HUDEP-2 (cell line): Measurements from ENCODE around the gene RBM42.

Source experiments
- DNase-seq, 76 experiments: peaks; one replicate each; lab custom pipeline; 2025; ENCODE audit not compliant: unreplicated experiment in 76 of 76; lab: John Stamatoyannopoulos, UW

The RBM42 gene

DNA sequence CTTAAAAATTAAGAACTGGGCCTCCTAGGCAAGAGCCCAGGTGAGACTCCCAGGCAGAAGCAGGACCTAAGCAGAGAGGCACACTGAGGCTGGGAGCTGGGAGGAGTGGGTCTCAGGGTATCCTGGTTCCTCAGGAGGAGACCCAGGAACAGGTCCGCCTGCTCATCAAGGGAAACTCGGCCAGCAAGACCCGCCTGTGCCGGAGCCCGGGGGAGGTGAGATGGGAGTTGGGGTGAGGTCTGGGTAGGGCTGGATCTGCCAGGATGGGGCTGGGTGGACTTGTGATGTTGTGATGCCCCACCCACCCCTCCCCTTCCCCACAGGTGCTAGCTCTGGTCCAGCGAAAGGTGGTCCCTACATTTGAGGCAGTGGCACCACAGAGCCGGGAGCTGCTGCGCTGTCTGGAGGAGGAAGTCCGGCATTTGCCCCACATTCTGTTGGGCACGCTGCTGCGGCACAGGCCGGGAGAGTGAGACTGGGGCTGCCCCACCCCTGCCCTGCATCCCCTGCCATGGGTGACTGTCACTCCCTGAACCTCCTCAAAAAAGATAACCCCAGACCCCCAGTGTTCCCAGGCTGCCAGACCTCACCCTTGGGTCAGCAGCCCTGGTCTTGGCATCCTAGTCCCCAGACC lies 9.4 kb upstream of the RBM42 start:
- no peak for DNase-seq

DNA sequence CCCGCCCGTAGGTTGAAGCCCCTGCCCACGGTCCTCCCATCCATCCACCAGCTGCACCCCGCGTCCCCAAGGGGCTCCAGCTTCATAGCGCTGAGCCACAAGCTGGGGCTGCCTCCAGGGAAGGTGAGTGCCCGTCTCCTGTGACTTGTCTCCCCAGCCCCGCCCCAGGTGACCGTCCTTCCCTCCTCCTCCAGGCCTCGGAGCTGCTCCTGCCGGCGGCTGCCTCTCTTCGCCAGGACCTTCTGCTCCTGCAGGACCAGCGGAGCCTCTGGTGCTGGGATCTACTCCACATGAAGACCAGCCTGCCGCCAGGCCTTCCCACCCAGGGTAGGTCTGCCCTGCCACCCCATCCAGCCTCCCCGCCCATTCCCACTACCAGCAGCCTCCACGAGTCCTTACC lies 8.8 kb upstream of the RBM42 start:
- no peak for DNase-seq

DNA sequence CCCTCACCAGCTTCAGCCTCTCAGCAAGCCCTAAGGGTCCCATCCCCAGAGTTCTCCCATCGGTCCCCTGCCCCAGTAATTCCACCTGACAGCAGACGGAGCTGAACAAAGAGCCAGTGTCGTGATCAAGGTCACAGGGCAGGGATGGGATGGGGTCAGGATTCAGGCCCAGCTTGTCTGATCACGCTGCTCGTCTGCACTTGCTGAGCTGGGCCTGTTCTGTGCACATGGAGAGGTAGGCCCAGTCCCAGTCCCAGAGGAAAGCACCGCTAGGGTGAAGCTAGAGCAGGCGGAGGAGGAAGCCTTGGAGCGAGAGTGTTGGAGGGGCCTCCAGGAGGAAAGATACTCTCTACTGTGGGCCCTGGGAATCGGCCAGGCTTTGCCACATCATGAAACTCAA lies 7.1 kb upstream of the RBM42 start:
- DNase-seq = no peak

DNA sequence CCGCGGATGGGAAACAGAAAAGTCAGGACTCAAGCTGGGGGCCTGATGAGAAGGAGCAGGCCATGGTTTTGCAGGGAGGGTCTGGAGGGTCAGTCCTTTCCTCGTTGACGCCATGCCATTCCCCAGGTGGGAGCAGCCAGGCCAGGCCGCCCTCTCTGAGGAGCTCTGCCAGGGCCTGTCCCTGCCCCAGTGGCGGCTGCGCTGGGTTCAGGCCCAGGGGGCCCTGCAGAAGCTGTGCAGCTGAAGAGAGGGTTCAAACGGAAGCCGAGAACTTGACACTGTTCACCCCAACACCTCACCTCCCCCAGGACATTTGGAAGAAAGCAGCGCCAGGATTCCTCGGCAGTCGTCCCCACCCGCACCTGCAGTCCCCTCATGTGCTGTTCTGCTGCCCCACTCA lies 6.1 kb upstream of the RBM42 start:
- DNase-seq = no peak

DNA sequence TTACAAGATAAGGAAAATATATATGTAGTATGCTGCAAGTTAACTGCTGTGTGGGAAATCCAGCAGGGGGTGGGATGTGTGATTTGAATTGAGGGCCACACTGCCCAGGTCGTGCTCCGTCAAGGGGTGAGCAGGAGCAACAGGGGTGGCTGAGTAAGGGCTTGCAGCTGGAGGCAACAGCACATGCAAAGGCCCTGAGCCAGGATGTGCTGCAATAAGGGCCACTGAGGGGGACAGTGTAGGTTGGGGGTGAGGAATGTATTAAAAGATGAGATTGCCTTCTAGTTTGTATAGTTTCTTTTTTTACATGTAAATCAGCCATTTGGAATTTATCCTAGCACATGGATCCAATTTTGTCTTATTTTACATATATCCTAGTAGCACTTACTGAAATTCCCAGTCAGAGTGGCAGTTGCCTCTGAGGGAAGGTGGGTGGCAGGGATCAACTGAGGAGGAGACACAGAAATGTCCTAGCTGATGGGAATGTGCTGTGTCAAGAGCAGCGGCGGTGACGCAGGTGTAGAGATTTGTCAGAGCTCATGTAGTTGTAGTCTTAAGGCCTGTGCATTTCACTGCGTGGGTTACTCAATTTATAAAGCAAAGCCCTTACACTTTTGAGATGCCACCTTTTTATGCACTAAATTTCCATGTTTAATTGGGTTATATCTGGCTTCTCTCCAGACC lies 5.4 kb upstream of the RBM42 start:
- no peak for DNase-seq

DNA sequence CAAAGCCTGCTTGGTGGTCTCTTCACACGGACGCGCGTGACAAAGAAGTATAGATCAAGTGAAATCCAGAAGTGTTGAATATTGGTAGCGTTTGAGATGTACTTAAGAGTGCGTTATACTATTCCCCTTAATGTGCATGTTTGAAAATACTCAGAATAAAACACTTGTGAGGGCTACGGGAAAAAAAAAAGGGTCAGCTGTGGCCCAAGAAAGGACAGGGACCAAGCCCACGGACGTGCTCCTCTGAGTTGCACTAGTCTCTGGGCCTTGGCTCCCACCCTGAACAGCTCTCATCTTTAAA lies 622 bp upstream of the RBM42 start:
- no peak for DNase-seq

DNA sequence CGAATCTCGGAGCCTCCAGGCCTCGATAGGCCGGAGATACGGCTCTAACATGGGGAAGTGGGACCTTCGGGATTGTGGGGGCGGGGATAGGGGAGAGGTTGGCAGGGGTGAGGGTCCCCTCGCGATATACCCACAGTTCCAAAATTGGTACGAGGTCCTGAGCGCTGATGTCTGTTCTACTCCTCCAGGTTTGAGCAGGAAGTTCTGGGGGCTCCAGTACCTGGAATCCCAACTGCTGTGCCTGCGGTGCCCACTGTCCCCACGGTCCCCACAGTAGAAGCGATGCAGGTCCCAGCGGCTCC lies 447 bp downstream of the RBM42 start:
- no peak for DNase-seq

DNA sequence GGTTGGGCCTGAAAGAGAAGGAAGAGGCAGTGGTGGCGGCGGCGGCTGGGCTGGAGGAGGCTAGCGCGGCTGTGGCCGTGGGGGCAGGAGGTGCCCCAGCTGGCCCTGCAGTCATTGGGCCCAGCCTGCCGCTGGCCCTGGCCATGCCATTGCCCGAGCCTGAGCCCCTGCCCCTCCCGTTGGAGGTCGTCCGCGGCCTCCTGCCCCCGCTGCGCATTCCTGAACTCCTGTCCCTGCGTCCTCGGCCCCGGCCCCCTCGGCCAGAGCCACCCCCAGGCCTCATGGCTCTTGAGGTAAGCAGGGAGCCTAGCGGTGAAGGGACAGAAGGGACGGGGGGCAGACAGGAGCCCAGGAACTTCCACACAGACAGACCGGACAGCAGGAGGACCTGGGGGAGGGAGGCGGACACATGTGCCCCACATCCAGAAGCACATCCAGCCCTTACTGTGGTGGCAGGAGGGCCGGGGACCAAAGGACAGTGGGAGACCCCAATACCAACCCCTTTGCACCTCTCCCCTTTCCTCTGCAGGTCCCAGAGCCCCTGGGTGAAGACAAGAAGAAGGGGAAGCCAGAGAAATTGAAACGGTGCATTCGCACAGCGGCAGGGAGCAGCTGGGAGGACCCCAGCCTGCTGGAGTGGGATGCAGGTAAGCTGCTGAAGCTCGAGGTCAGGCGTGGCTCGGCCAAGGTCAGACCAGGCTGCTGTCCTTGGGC lies 5.0 kb downstream of the RBM42 start:
- DNase-seq = no peak

DNA sequence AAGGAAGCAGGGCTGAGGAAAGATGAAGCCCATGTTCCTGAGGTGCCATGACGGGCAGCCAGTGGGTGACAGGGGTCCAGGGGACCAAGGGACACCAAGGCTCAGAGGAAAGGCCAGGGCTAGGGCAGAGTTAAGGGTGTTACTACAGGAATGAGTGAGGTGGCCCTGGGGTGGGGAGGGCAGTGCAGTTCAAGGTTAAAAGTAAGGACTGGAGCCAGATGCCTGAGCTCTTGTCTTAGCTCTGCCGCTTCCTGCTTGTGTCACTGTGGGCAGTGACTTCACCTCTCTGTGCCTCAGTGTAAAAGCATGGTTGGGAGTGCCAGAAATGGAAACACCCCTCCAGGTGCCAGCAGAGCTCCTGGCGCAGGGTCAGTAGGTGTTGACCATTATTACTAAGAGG lies 7.8 kb downstream of the RBM42 start:
- DNase-seq = no peak

DNA sequence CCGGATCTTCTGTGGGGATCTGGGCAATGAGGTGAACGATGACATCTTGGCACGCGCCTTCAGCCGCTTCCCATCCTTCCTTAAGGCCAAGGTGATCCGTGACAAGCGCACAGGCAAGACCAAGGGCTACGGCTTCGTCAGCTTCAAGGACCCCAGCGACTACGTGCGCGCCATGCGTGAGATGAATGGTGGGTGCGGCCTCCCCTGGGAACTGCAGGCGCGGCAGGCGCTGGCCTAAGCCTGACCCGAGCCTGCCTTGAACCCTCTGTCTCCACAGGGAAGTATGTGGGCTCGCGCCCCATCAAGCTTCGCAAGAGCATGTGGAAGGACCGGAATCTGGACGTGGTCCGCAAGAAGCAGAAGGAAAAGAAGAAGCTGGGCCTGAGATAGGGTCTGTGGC lies 8.3 kb downstream of the RBM42 start:
- no peak for DNase-seq

DNA sequence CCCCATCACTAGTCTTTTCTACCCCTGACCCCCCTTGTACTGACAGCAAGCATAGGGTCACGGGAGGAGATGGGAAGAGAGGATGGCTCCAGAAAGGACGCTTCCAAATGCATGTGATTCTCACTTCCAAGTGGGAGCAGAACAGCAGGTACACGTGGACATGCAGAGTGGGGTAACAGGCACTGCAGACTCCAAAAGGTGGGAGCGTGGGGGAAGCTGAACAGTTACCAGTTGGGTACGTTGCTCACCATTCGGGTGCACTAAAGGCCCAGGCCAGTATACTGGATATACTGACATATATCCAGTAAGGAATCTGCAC lies 10.4 kb downstream of the RBM42 start:
- DNase-seq = no peak

DNA sequence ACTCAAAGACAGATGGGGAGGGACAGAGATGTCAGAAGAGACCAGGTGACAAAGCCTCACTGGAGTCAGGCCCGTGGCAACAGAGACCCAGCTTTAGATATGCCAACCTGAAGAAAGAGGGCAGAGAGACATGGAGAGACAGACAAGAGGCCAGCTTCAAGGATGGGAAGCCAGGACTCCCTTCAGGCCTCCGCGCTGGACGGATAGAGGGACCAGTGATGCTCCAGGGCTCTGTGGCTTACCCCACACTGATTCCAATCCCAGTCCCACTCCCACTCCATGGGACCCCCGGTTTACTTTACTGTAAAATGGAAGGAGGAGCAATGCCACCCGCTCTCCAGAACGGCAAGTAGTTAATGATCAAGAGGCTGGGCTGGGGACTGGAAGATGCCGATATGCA lies 11.0 kb downstream of the RBM42 start:
- DNase-seq = no peak

DNA sequence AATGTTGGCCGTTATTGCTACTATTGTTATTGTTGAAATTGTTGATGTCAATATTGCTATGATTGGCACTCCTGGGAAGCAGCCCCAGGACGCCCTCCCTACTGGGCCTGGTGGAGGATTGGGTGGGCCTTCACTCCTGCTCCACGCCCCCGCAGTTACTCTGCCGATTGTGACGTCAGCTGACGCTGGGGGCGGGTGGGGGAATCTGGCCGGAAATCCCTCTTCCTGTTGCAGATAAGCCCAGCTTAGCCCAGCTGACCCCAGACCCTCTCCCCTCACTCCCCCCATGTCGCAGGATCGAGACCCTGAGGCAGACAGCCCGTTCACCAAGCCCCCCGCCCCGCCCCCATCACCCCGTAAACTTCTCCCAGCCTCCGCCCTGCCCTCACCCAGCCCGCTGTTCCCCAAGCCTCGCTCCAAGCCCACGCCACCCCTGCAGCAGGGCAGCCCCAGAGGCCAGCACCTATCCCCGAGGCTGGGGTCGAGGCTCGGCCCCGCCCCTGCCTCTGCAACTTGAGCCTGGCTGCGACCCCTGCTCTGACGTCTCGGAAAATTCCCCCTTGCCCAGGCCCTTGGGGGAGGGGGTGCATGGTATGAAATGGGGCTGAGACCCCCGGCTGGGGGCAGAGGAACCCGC lies 12.8 kb downstream of the RBM42 start, which contains the start of gene ETV2:
Gene ETV2 (plus strand): TSS at position 231 of the 637 bp plus-strand sequence. CDS start 716 bp downstream, outside the sequence.
- peak in 58 of 76 experiments; percentile 2 to 78 (median 44) for DNase-seq

DNA sequence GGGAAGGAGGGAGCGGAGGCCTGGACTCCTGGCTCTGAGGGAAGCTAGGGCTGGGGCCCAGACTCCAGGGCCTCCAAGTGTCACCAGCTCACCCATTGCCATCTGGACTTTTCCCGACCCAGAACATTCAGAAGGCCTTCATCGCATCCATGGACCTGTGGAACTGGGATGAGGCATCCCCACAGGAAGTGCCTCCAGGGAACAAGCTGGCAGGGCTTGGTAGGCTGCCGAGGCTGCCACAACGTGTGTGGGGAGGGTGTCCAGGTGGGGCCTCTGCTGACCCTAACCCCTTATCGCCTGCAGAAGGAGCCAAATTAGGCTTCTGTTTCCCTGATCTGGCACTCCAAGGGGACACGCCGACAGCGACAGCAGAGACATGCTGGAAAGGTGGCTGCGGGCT lies 13.5 kb downstream of the RBM42 start:
- no peak for DNase-seq

DNA sequence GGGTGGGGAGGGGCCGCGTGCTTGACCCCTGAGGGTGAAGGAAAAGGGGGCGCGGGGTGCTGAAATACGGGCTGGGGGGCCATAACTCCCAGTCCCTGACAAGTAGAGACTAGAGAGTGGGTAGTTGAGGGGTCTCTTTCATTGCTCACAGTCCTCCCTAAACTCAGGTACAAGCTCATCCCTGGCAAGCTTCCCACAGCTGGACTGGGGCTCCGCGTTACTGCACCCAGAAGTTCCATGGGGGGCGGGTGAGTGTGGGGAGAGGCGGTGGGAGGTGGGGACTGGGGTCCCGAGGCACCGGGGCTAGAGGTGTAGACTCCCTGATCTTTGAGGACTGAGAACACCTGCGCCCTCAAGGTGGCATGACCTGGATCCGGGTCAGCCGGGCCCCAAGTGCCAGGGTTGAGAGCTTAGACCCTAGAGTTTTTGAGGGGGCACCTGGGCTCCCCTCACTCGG lies 14.0 kb downstream of the RBM42 start:
- peak in 2 of 76 experiments; percentile 21 to 44 for DNase-seq

DNA sequence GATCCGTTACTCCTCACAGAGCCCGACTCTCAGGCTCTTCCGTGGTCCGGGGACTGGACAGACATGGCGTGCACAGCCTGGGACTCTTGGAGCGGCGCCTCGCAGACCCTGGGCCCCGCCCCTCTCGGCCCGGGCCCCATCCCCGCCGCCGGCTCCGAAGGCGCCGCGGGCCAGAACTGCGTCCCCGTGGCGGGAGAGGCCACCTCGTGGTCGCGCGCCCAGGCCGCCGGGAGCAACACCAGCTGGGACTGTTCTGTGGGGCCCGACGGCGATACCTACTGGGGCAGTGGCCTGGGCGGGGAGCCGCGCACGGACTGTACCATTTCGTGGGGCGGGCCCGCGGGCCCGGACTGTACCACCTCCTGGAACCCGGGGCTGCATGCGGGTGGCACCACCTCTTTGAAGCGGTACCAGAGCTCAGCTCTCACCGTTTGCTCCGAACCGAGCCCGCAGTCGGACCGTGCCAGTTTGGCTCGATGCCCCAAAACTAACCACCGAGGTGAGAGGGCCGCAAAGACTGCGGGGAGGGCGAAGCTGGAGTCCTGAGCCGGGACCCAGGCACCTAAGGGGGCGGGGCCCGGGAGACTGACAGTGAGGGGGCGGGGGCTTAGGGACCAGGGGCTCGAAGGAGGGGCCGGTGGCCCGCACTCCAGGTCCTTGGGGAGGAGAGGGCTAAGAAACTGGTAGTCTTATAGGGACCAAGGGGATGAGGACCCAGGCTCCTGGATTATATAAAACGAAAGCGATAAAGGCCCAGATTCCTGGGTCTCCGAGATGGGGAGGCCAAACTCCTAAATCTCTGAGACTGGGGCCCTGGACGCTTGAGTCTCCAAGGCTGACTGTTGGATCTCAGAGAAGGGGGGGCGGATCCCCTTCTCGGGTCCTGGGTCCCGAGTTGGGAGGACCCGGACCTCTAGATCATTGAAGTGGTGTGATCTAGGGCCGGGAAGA lies 14.7 kb downstream of the RBM42 start:
- DNase-seq = peak in 75 of 76 experiments; percentile 41 to 100 (median 88)

DNA sequence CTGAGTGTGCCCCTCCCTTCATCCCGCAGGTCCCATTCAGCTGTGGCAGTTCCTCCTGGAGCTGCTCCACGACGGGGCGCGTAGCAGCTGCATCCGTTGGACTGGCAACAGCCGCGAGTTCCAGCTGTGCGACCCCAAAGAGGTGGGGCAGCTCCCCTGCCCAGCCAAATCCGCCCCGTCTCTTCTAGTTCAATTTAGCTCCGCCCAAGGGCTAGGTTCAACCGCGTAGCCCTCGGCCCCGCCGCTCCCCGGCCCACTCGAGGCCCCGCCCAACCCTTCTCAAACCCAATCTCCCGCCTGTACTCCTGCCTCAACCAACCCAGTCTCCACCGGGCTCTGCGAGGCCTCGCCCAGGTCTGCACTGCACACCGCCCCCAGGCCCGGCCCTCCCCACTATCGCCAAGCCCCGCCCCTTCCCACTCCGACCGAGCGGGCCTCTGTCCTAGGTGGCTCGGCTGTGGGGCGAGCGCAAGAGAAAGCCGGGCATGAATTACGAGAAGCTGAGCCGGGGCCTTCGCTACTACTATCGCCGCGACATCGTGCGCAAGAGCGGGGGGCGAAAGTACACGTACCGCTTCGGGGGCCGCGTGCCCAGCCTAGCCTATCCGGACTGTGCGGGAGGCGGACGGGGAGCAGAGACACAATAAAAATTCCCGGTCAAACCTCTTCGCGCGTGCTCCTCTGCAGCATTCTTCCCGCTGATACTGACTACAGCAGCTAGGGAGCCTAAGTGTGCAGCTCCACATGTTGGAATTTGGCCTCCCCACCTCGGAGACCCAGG lies 15.6 kb downstream of the RBM42 start:
- DNase-seq = peak; percentile 81 to 100 (median 99)

DNA sequence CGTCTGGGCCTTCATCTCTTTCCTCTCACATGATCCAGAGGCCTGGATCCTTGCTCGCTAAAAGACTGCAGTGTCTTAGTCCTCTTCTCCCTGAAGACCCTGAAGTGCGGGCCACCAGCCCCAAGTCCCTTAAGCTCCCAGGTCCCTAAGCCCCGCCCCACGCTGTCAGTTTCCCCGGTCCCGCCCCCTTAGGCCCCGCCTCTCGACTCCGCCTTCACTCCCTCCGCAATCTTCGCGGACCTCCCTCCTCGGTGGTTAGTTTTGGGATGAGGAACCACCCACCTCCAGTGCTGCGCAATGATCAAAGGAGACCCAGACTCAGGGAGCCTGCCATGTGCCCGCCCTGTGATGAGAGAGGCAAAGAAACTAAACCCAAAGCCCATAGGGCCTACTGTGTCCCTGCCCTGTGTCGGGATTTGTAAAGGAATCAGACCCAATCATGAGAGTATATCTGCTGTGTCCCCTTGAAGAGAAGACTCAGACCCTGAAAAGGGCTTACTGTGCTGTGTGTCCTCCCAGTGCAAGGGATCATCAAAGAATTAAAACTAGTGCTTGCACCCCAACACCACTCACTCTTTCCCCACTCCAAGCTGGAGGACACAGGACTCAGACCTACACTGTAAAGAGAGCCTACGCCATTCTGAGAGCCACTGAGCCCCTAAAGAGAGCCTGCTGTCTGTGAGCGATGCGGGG lies 16.3 kb downstream of the RBM42 start:
- peak in 71 of 76 experiments; percentile 14 to 91 (median 72) for DNase-seq
